GM23248 (cell line): Measurements from ENCODE around the gene XXYLT1. TPM values are rescaled to one million over a fixed set of nuclear protein-coding genes. Genes with fewer than 3 reads are reported as not detected.

Experiments
- DNase-seq: peaks from one replicate; pipeline ENCODE4 v3.0.0-alpha.2; 2015
- H2AFZ ChIP-seq: fragments of 200-600 bp; sonication (generic); 2 replicates; pipeline ENCODE4 v1.6.1; 2016; ENCODE audit warnings: antibody characterized with exemption
- H3F3A ChIP-seq: fragments of 200-600 bp; sonication (generic); 2 replicates; pipeline ENCODE4 v1.6.1; 2016; ENCODE audit warnings: mild to moderate bottlenecking, antibody characterized with exemption, mixed run types; ENCODE audit not compliant: insufficient read depth
- H3K27ac ChIP-seq: fragments of 200-600 bp; sonication (generic); 2 replicates; pipeline ENCODE4 v1.5.1; 2016; ENCODE audit warnings: mild to moderate bottlenecking
- H3K27me3 ChIP-seq: fragments of 200-600 bp; sonication (generic); replicated peaks from 2 replicates; pipeline ENCODE4 v1.6.1; 2016; ENCODE audit warnings: mild to moderate bottlenecking; ENCODE audit not compliant: insufficient read depth
- H3K36me3 ChIP-seq: fragments of 200-600 bp; sonication (generic); 2 replicates; pipeline ENCODE4 v1.6.1; 2016; ENCODE audit warnings: low read depth, mild to moderate bottlenecking
- H3K4me1 ChIP-seq: fragments of 200-600 bp; sonication (generic); 2 replicates; pipeline ENCODE4 v1.6.1; 2016; ENCODE audit warnings: mild to moderate bottlenecking; ENCODE audit not compliant: insufficient read depth
- H3K4me2 ChIP-seq: fragments of 200-600 bp; sonication (generic); one replicate; pipeline ENCODE4 v1.6.1; 2016; ENCODE audit warnings: mild to moderate bottlenecking; ENCODE audit not compliant: unreplicated experiment
- H3K4me3 ChIP-seq: fragments of 200-600 bp; sonication (generic); 2 replicates; pipeline ENCODE4 v1.5.1; 2016; ENCODE audit warnings: mild to moderate bottlenecking
- H3K79me2 ChIP-seq: fragments of 200-600 bp; sonication (generic); 2 replicates; pipeline ENCODE4 v1.6.1; 2016; ENCODE audit warnings: mild to moderate bottlenecking; ENCODE audit not compliant: insufficient read depth
- H3K9ac ChIP-seq: fragments of 200-600 bp; sonication (generic); 2 replicates; pipeline ENCODE4 v1.6.1; 2016; ENCODE audit warnings: mild to moderate bottlenecking
- H3K9me2 ChIP-seq: fragments of 200-600 bp; sonication (generic); 2 replicates; pipeline ENCODE4 v1.6.1; 2016; ENCODE audit warnings: mixed run types, mild to moderate bottlenecking, moderate library complexity; ENCODE audit not compliant: insufficient read depth
- H3K9me3 ChIP-seq: fragments of 200-600 bp; sonication (generic); one replicate; pipeline ENCODE4 v1.6.1; 2017; ENCODE audit warnings: low read depth
- H4K20me1 ChIP-seq: fragments of 200-600 bp; sonication (generic); 2 replicates; pipeline ENCODE4 v1.6.0; 2016; ENCODE audit not compliant: insufficient read depth
- EZH2 ChIP-seq: fragments of 200-600 bp; sonication (generic); IDR thresholded peaks from 2 replicates; pipeline ENCODE4 v1.6.1; 2018; ENCODE audit warnings: antibody characterized with exemption, mild to moderate bottlenecking; ENCODE audit not compliant: insufficient read depth, poor library complexity, severe bottlenecking
- EZH2phosphoT487 ChIP-seq: fragments of 200-600 bp; sonication (generic); IDR thresholded peaks from 2 replicates; pipeline ENCODE4 v1.6.1; 2018; ENCODE audit warnings: antibody characterized with exemption, moderate library complexity, mild to moderate bottlenecking, low read depth; ENCODE audit not compliant: insufficient read depth
- WGBS, 2 experiments: methylation state at CpG; one replicate each; pipeline ENCODE4 v1.1.6; 2015 to 2017; ENCODE audit warnings: low lambda C conversion rate in 2 of 2, low coverage in 1 of 2; ENCODE audit errors: missing lambda C conversion rate in 2 of 2; 5-methylcytosine and 5-hydroxymethylcytosine counted together
- in situ Hi-C: fragments of 300-500 bp; cut with MboI; formaldehyde crosslinking; loops from 2 replicates; pipeline ENCODE4 v1.15.0; 2020
- polyA plus RNA-seq: library from polyadenylated mRNA; unstranded; fragments of >200 nt; fragmentation: Nextera tagmentation; extraction: Ambion mirVana; gene quantifications from 2 replicates; pipeline ENCODE4 v1.2.1, GENCODE V29; 2016
- total RNA-seq: library from RNA; depleted of rRNA; stranded (reverse); fragments of >200 nt; shearing (Covaris generic); gene quantifications from 2 replicates; pipeline ENCODE4 v1.2.3, GENCODE V29; 2014

XXYLT1 gene
- total and polyA plus RNA-seq, 2 experiments from 2014 or later: 22.8 to 44.7 TPM

DNA sequence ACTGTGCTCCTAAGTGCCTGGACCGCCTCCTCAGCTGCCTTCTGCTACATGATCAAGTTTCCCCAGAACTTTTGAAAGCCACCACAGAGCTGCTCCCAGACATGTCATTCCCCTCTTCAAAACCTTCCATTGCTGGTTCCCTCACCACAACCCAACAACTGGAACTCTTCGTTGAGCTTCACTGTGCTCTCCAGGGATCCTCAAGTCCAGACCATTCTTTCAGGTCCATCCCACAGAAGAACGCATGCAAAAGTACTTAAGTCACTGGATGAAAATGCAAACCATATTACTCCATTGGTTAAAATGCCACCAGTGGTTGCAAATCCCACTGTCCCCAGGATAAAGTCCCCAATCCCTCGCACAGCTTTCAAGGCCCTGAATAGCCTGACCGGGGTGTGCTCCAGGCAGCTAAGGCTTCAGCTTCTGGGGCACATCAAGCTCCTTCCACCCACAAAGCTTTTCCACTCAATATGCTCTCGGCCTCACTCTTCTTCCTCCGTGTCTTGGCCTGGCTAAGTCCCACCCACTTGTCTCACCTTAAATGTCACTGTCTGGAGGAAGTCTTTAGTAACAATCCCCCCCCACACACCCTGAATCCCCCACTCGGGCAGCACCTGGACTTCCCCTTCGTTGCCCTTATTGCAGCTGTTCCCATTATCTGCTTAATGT, 84.8 kb downstream of the XXYLT1 start:
- Histone ChIP-seq H3K9me3 (no peaks in the 10 kb centered on the region), H3K27me3 (no peaks in the 10 kb centered on the region), H2AFZ (no peak overlapping the region), H4K20me1 (no peaks in the 10 kb centered on the region), H3K4me1 (peaks cover 41% of the 10 kb centered on the region), H3K79me2 (peaks cover 66% of the 10 kb centered on the region), H3F3A (peaks cover 24% of the 10 kb centered on the region), H3K36me3 (no peaks in the 10 kb centered on the region), H3K27ac (0 out of 2 replicates have a peak overlapping the region, but pooled peaks have one; percentile 94), H3K4me2 (no peak overlapping the region), H3K4me3 (no peak overlapping the region), H3K9me2 (0 out of 2 replicates have a peak, but pooled peaks cover 3% of the 10 kb centered on the region), H3K9ac (no peak overlapping the region)
- WGBS, 2 experiments: 92 to 93% methylated on average over 9 of the region's 9 CpGs
- no peak for TF ChIP-seq EZH2phosphoT487
- no peak for TF ChIP-seq EZH2
- in situ Hi-C loops: no loop called here
- no peak for DNase-seq

DNA sequence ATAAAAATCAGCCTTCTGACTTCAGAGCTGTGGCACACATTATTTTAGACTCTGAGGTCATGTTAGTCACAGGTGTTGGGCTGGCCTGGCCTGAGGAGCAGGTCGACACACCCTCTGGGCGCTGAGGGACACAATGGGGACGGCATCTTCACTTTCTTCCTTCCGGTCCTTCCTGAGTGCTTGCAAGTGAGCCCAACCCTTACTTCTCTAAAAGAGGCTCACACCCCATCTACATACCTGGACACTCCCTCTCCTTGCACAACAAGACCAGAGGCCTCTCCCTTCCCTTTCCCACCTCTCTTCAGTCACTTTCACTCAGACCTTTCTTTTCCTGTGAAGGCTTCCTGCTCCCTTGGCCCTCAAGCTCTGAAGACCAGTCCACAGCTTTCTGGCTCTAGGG, 85.4 kb downstream of the XXYLT1 start:
- H4K20me1 ChIP-seq: no peaks in the 10 kb centered on the region
- in situ Hi-C loops: no loop called here
- no peaks in the 10 kb centered on the region for H3K9me3 ChIP-seq
- peaks cover 61% of the 10 kb centered on the region for H3K79me2 ChIP-seq
- TF ChIP-seq EZH2phosphoT487: no peak
- no peak for TF ChIP-seq EZH2
- H3K4me2 ChIP-seq: no peak overlapping the region
- H3K4me1 ChIP-seq: peaks cover 41% of the 10 kb centered on the region
- H3K27me3 ChIP-seq: no peaks in the 10 kb centered on the region
- no peak overlapping the region for H3K27ac ChIP-seq
- 0 out of 2 replicates have a peak, but pooled peaks cover 3% of the 10 kb centered on the region for H3K9me2 ChIP-seq
- no peak overlapping the region for H3K9ac ChIP-seq
- no peak overlapping the region for H2AFZ ChIP-seq
- H3K4me3 ChIP-seq: no peak overlapping the region
- no peak for DNase-seq
- peaks cover 24% of the 10 kb centered on the region for H3F3A ChIP-seq
- WGBS, 2 experiments: 93 to 94% methylated on average over 4 of the region's 4 CpGs
- H3K36me3 ChIP-seq: no peaks in the 10 kb centered on the region

GRCh38 chr3:195184716-195185421, 86.1 kb downstream of the XXYLT1 start:
- Histone ChIP-seq H4K20me1 (no peaks in the 10 kb centered on the region), H3F3A (peaks cover 24% of the 10 kb centered on the region), H2AFZ (no peak overlapping the region), H3K27ac (no peak overlapping the region), H3K4me2 (no peak overlapping the region), H3K9ac (no peak overlapping the region), H3K9me2 (0 out of 2 replicates have a peak, but pooled peaks cover 3% of the 10 kb centered on the region), H3K4me3 (no peak overlapping the region), H3K36me3 (no peaks in the 10 kb centered on the region), H3K4me1 (peaks cover 41% of the 10 kb centered on the region), H3K9me3 (no peaks in the 10 kb centered on the region), H3K27me3 (no peaks in the 10 kb centered on the region), H3K79me2 (peaks cover 54% of the 10 kb centered on the region)
- in situ Hi-C loops: no loop called here
- DNase-seq: no peak
- TF ChIP-seq EZH2phosphoT487: no peak
- no peak for TF ChIP-seq EZH2
- 67 to 74% methylated on average over 3 of the region's 3 CpGs for WGBS, 2 experiments

DNA sequence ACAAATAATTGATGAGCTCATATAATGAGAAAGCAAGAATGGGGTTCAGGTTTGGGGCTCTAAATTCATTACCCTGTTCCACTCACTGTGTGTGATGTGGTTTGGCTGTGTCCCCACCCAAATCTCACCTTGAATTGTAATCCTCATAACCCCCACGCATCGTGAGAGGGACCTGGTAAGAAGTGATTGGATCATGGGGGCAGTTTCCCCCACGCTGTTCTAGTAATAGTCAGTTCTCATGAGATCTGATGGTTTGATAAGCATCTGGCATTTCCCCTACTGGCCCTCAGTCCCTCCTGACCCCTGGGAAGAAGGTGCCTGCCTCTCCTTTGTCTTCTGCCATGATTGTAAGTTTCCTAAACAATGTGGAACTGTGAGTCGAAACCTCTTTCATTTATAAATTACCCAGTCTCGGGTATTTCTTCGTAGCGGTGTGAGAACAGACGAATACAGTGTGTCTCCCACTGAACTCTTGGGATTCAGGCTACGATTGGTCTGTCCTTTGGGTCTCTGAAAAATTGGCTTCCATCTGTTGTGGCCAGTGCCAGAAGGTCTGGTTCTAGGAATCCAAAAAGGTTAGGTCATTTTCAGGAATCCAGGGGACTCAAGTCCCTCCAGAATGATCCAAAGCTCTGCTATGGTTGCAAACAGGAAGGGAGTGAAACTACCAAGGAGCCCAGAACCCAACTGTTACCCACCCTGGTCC, 87.7 kb downstream of the XXYLT1 start:
- H3K27me3 ChIP-seq: no peaks in the 10 kb centered on the region
- no peaks in the 10 kb centered on the region for H3K36me3 ChIP-seq
- in situ Hi-C loops: no loop called here
- no peak overlapping the region for H3K9ac ChIP-seq
- no peaks in the 10 kb centered on the region for H3K9me3 ChIP-seq
- H3K4me3 ChIP-seq: 0 out of 2 replicates have a peak overlapping the region, but pooled peaks have one; percentile 48
- H3K27ac ChIP-seq: no peak overlapping the region
- peaks cover 34% of the 10 kb centered on the region for H3K4me1 ChIP-seq
- TF ChIP-seq EZH2 (no peak), EZH2phosphoT487 (no peak)
- no peaks in the 10 kb centered on the region for H4K20me1 ChIP-seq
- H2AFZ ChIP-seq: no peak overlapping the region
- peaks cover 38% of the 10 kb centered on the region for H3K79me2 ChIP-seq
- DNase-seq: no peak
- H3K9me2 ChIP-seq: no peaks in the 10 kb centered on the region
- peaks cover 17% of the 10 kb centered on the region for H3F3A ChIP-seq
- 91 to 93% methylated on average over 9 of the region's 9 CpGs for WGBS, 2 experiments
- H3K4me2 ChIP-seq: no peak overlapping the region
